GM12878 (cell line): ENCODE results near the gene ITPRIPL1. TPM values are rescaled to one million over a fixed set of nuclear protein-coding genes. Genes with fewer than 3 reads are reported as not detected.

Experiments used
- BCL11A ChIP-seq: IDR thresholded peaks from 2 replicates; pipeline ENCODE4 v1.6.1; 2011; ENCODE audit warnings: low read depth, low read length
- ETV6 ChIP-seq, 2 experiments: fragments of 450-650 bp in 1 of 2; IDR thresholded peaks in 1 of 2; conservative IDR thresholded peaks in 1 of 2; 2 replicates each; pipeline ENCODE4 v1.6.1; 2014; ENCODE audit warnings: antibody characterized with exemption in 1 of 2, borderline replicate concordance in 1 of 2, low read depth in 1 of 2, mild to moderate bottlenecking in 1 of 2, moderate library complexity in 1 of 2
- HDAC6 ChIP-seq: fragments of 200-600 bp; sonication (generic); IDR thresholded peaks from one replicate; pipeline ENCODE4 v1.8.0; 2017; ENCODE audit warnings: antibody characterized with exemption; ENCODE audit not compliant: unreplicated experiment
- HDGF ChIP-seq: fragments of 450-650 bp; IDR thresholded peaks from 2 replicates; pipeline ENCODE4 v1.6.1; 2016; ENCODE audit warnings: antibody characterized with exemption
- LARP7 ChIP-seq: fragments of 450-650 bp; IDR thresholded peaks from 2 replicates; pipeline ENCODE4 v1.6.1; 2017; ENCODE audit warnings: mild to moderate bottlenecking
- MEF2B ChIP-seq: fragments of 450-650 bp; IDR thresholded peaks from 2 replicates; pipeline ENCODE4 v1.6.1; 2018; ENCODE audit warnings: mild to moderate bottlenecking, moderate library complexity; ENCODE audit not compliant: partially characterized antibody, poor library complexity, severe bottlenecking
- MYC ChIP-seq: IDR thresholded peaks from 2 replicates; pipeline ENCODE4 v1.6.1; 2011; ENCODE audit warnings: mild to moderate bottlenecking, low read length, moderate library complexity, inconsistent platforms; ENCODE audit not compliant: insufficient read depth, insufficient replicate concordance, insufficient read length, severe bottlenecking
- NFYA ChIP-seq: IDR thresholded peaks from 2 replicates; pipeline ENCODE4 v1.6.1; 2011; ENCODE audit warnings: low read depth, mild to moderate bottlenecking, low read length, improper control_type of control experiment, borderline replicate concordance
- POU2F2 ChIP-seq: IDR thresholded peaks from 3 replicates; pipeline ENCODE4 v1.6.1; 2011; ENCODE audit warnings: low read depth, mild to moderate bottlenecking, low read length, borderline replicate concordance
- RAD51 ChIP-seq: fragments of 450-650 bp; IDR thresholded peaks from 2 replicates; pipeline ENCODE4 v1.6.1; 2016; ENCODE audit warnings: moderate library complexity, mild to moderate bottlenecking, inconsistent platforms
- RELA ChIP-seq: fragments of 450-650 bp; IDR thresholded peaks from 2 replicates; pipeline ENCODE4 v1.8.0; 2014; ENCODE audit warnings: borderline replicate concordance; ENCODE audit not compliant: partially characterized antibody
- SMAD1 ChIP-seq: fragments of 450-650 bp; IDR thresholded peaks from 2 replicates; pipeline ENCODE4 v1.6.1; 2018; ENCODE audit warnings: mild to moderate bottlenecking, low read depth; ENCODE audit not compliant: partially characterized antibody
- SUZ12 ChIP-seq: fragments of 200-600 bp; sonication (generic); IDR thresholded peaks from one replicate; pipeline ENCODE4 v1.6.1; 2018; ENCODE audit warnings: antibody characterized with exemption, mild to moderate bottlenecking; ENCODE audit not compliant: unreplicated experiment
- TBL1XR1 ChIP-seq: IDR thresholded peaks from 2 replicates; pipeline ENCODE4 v1.6.1; 2012; ENCODE audit warnings: low read depth, low read length, improper control_type of control experiment
- YY1 ChIP-seq: IDR thresholded peaks from 2 replicates; pipeline ENCODE4 v1.6.1; 2011; ENCODE audit warnings: low read depth, mild to moderate bottlenecking, low read length
- ZNF217 ChIP-seq: fragments of 450-650 bp; IDR thresholded peaks from 2 replicates; pipeline ENCODE4 v1.6.1; 2017; ENCODE audit warnings: antibody characterized with exemption, mild to moderate bottlenecking
- ZZZ3 ChIP-seq: IDR thresholded peaks from 2 replicates; pipeline ENCODE4 v1.6.1; 2011; ENCODE audit warnings: low read depth; ENCODE audit not compliant: control insufficient read depth, insufficient read length
- polyA plus RNA-seq, 11 experiments: library from polyadenylated mRNA; depleted of rRNA in 4 of 11; unstranded in 6 of 11; stranded (reverse) in 5 of 11; fragments of >200 nt; fragmentation: Nextera tagmentation in 4 of 11; fragmentation: Illumina TruSeq in 1 of 11; extraction: Ambion mirVana in 4 of 11; extraction: Trizol in 1 of 11; gene quantifications; 1 replicate in 1 of 11; 2 replicates in 10 of 11; pipeline versions ENCODE4 v1.2.1 to v1.2.3, GENCODE V29; 2011 to 2016; ENCODE audit warnings: inconsistent platforms in 2 of 11, missing spikeins in 2 of 11, low read depth in 1 of 11
- total RNA-seq, 4 experiments: library from RNA; depleted of rRNA in 3 of 4; stranded (reverse); fragments of >200 nt in 3 of 4; fragmentation: Illumina TruSeq in 1 of 4; extraction: Trizol in 1 of 4; gene quantifications; 2 replicates each; pipeline versions ENCODE4 v1.2.1 to v1.2.3, GENCODE V29; 2013 to 2021
- TF ChIP-seq, protein P1 (sequence below): fragments of 150-350 bp; IDR thresholded peaks from 2 replicates; pipeline ENCODE4 v1.6.1; 2014; ENCODE audit warnings: mild to moderate bottlenecking, low read depth, low read length
- TF ChIP-seq, protein P2 (sequence below): fragments of 450-650 bp; formaldehyde crosslinking; IDR thresholded peaks from 2 replicates; pipeline ENCODE4 v1.4.0; 2022; ENCODE audit warnings: mild to moderate bottlenecking, moderate library complexity
- TF ChIP-seq, protein P3 (sequence below): IDR thresholded peaks from 2 replicates; pipeline ENCODE4 v1.6.1; 2011; ENCODE audit warnings: borderline replicate concordance, low read depth, mild to moderate bottlenecking, moderate library complexity, mixed read lengths, low read length; ENCODE audit not compliant: insufficient read depth; ENCODE audit errors: extremely low read length
- TF ChIP-seq, protein P4 (sequence below): fragments of 450-650 bp; conservative IDR thresholded peaks from 2 replicates; pipeline ENCODE4 v1.6.1; 2017; ENCODE audit warnings: mild to moderate bottlenecking, moderate library complexity

The ITPRIPL1 gene
- total and polyA plus RNA-seq, 10 of the 15 experiments (the other 5 are each of a cell fraction or from before 2014, with no cell fraction given) = 4.9 to 28.7 (median 14.3) TPM

DNA sequence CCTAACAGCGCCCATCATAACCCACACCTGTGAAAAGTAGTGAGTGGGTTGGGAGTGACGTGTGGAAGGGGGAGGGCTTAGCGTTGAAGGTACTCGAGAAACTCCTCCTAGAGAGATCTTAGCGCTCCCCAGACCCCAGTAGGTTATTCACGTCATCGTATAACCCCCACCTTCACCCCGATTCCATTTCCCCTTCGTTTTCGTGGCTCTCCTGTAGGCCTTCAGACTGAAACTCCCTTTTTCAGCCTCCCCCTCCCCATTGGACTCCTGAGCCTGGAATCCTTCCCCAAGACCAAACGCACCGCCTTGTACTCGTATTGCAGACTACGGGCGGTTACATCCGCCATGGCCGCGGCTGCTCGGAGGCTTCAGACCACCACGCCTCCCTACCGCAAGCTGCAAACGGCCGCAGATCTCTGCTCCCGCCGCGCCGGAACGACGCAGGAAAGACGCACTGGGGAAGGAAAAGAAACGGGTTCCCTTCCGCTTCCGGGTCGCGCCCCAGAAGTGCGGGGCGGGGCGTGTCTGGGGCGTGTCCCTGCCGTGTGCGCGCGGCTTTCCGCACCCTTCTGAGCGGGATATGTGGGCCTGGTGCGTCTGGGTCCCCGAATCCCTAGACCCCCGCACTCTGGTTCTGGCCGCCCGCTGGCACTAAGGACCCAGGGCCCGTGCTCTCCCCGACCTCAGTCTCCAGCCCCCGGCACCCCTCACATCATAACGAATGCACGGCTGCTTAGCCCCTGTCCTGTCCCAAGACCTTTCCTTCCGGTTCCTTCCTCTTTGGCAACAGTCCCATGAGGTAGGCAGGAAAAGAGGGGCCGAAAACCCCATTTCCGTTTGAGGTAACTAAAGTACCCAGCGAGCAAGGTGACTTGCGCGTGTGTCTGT, 19.8 kb upstream of the ITPRIPL1 start, which contains the start of gene SNRNP200 (continued):
- TF ChIP-seq ZNF217 (no peak), MEF2B (peak; percentile 25), SUZ12 (no peak), LARP7 (peak; percentile 60), RAD51 (no peak), HDAC6 (no peak), ETV6 (conservative IDR thresholded peaks at IDR 0.05 in 1 of 2, IDR thresholded peaks at IDR 0.05 in 1 of 2; ENCODE audit: borderline replicate concordance in 1 of 2, low read depth in 1 of 2) (peak in 1 of 2 experiments; percentile 92; a peak in 2 of 4 replicates), RELA (peak; percentile 4), ZZZ3 (no peak), YY1 (peak; percentile 79), TBL1XR1 (peak; percentile 83), POU2F2 (peak; percentile 54; the same call in 1 of the 3 replicates), BCL11A (peak; percentile 38; the same call in 1 of the 2 replicates), MYC (peak; percentile 73), SMAD1 (peak; percentile 44), NFYA (no peak), HDGF (peak; percentile 61)
- TF ChIP-seq, protein P1, sequence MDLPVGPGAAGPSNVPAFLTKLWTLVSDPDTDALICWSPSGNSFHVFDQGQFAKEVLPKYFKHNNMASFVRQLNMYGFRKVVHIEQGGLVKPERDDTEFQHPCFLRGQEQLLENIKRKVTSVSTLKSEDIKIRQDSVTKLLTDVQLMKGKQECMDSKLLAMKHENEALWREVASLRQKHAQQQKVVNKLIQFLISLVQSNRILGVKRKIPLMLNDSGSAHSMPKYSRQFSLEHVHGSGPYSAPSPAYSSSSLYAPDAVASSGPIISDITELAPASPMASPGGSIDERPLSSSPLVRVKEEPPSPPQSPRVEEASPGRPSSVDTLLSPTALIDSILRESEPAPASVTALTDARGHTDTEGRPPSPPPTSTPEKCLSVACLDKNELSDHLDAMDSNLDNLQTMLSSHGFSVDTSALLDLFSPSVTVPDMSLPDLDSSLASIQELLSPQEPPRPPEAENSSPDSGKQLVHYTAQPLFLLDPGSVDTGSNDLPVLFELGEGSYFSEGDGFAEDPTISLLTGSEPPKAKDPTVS = no peak
- TF ChIP-seq, protein P2, sequence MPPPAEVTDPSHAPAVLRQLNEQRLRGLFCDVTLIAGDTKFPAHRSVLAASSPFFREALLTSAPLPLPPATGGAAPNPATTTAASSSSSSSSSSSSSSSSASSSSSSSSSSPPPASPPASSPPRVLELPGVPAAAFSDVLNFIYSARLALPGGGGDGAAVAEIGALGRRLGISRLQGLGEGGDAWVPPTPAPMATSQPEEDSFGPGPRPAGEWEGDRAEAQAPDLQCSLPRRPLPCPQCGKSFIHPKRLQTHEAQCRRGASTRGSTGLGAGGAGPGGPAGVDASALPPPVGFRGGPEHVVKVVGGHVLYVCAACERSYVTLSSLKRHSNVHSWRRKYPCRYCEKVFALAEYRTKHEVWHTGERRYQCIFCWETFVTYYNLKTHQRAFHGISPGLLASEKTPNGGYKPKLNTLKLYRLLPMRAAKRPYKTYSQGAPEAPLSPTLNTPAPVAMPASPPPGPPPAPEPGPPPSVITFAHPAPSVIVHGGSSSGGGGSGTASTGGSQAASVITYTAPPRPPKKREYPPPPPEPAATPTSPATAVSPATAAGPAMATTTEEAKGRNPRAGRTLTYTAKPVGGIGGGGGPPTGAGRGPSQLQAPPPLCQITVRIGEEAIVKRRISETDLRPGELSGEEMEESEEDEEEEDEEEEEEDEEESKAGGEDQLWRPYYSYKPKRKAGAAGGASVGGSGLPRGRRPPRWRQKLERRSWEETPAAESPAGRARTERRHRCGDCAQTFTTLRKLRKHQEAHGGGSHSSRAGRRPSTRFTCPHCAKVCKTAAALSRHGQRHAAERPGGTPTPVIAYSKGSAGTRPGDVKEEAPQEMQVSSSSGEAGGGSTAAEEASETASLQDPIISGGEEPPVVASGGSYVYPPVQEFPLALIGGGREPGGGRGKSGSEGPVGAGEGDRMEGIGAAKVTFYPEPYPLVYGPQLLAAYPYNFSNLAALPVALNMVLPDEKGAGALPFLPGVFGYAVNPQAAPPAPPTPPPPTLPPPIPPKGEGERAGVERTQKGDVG = no peak
- TF ChIP-seq, protein P3, sequence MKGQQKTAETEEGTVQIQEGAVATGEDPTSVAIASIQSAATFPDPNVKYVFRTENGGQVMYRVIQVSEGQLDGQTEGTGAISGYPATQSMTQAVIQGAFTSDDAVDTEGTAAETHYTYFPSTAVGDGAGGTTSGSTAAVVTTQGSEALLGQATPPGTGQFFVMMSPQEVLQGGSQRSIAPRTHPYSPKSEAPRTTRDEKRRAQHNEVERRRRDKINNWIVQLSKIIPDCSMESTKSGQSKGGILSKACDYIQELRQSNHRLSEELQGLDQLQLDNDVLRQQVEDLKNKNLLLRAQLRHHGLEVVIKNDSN = no peak
- TF ChIP-seq, protein P4, sequence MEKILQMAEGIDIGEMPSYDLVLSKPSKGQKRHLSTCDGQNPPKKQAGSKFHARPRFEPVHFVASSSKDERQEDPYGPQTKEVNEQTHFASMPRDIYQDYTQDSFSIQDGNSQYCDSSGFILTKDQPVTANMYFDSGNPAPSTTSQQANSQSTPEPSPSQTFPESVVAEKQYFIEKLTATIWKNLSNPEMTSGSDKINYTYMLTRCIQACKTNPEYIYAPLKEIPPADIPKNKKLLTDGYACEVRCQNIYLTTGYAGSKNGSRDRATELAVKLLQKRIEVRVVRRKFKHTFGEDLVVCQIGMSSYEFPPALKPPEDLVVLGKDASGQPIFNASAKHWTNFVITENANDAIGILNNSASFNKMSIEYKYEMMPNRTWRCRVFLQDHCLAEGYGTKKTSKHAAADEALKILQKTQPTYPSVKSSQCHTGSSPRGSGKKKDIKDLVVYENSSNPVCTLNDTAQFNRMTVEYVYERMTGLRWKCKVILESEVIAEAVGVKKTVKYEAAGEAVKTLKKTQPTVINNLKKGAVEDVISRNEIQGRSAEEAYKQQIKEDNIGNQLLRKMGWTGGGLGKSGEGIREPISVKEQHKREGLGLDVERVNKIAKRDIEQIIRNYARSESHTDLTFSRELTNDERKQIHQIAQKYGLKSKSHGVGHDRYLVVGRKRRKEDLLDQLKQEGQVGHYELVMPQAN = peak; percentile 71
